MM.1S (cell line): ENCODE measurements around the gene TMEM45B.

ENCODE experiments used
- DNase-seq: peaks from one replicate; pipeline ENCODE4 v3.0.0-alpha.2; 2015
- H2AFZ ChIP-seq: fragments of 300-600 bp; sonication (generic); 2 replicates; pipeline ENCODE4 v1.6.0; 2016; ENCODE audit warnings: antibody characterized with exemption, low read length
- H3F3A ChIP-seq: fragments of 300-600 bp; sonication (generic); 2 replicates; pipeline ENCODE4 v1.6.1; 2016; ENCODE audit warnings: mild to moderate bottlenecking, antibody characterized with exemption, low read length, moderate library complexity, mixed read lengths; ENCODE audit not compliant: insufficient read depth
- H3K27ac ChIP-seq: fragments of 300-600 bp; sonication (generic); 2 replicates; pipeline ENCODE4 v1.5.1; 2016; ENCODE audit warnings: mild to moderate bottlenecking, low read length
- H3K27me3 ChIP-seq: fragments of 300-600 bp; sonication (generic); replicated peaks from 2 replicates; pipeline ENCODE4 v1.6.0; 2016; ENCODE audit warnings: low read length; ENCODE audit not compliant: insufficient read depth
- H3K36me3 ChIP-seq: fragments of 300-600 bp; sonication (generic); replicated peaks from 2 replicates; pipeline ENCODE4 v1.6.1; 2016; ENCODE audit warnings: mild to moderate bottlenecking, low read length, mixed read lengths; ENCODE audit not compliant: insufficient read depth
- H3K4me1 ChIP-seq: fragments of 300-600 bp; sonication (generic); 2 replicates; pipeline ENCODE4 v1.6.1; 2016; ENCODE audit warnings: low read length, mixed read lengths
- H3K4me2 ChIP-seq: fragments of 300-600 bp; sonication (generic); 2 replicates; pipeline ENCODE4 v1.6.0; 2016; ENCODE audit warnings: low read depth, low read length
- H3K4me3 ChIP-seq: fragments of 300-600 bp; sonication (generic); 2 replicates; pipeline ENCODE4 v1.5.1; 2016; ENCODE audit warnings: low read length, mixed read lengths
- H3K79me2 ChIP-seq: fragments of 300-600 bp; sonication (generic); 2 replicates; pipeline ENCODE4 v1.6.1; 2016; ENCODE audit warnings: mixed run types, low read length, mixed read lengths
- H3K9ac ChIP-seq: fragments of 300-600 bp; sonication (generic); 2 replicates; pipeline ENCODE4 v1.6.1; 2016; ENCODE audit warnings: low read length, mixed read lengths
- H3K9me2 ChIP-seq: fragments of 300-600 bp; sonication (generic); replicated peaks from 2 replicates; pipeline ENCODE4 v1.6.1; 2016; ENCODE audit warnings: mild to moderate bottlenecking, low read length, mixed read lengths; ENCODE audit not compliant: insufficient read depth
- H3K9me3 ChIP-seq: fragments of 300-600 bp; sonication (generic); replicated peaks from 2 replicates; pipeline ENCODE4 v1.6.1; 2016; ENCODE audit warnings: mild to moderate bottlenecking, low read length, mixed read lengths; ENCODE audit not compliant: insufficient read depth
- H4K20me1 ChIP-seq: fragments of 300-600 bp; sonication (generic); 2 replicates; pipeline ENCODE4 v1.6.1; 2016; ENCODE audit warnings: mild to moderate bottlenecking, low read length, moderate library complexity, mixed read lengths; ENCODE audit not compliant: insufficient read depth
- EZH2 ChIP-seq: fragments of 300-600 bp; sonication (generic); optimal IDR thresholded peaks from 2 replicates; pipeline ENCODE3; 2017; ENCODE audit warnings: low read depth, mild to moderate bottlenecking, antibody characterized with exemption, low read length, mixed read lengths
- EZH2phosphoT487 ChIP-seq: fragments of 300-600 bp; sonication (generic); IDR thresholded peaks from 2 replicates; pipeline ENCODE4 v1.6.1; 2018; ENCODE audit warnings: antibody characterized with exemption, low read length
- TF ChIP-seq, protein P1 (sequence below): fragments of 300-600 bp; sonication (generic); IDR thresholded peaks from 2 replicates; pipeline ENCODE4 v1.5.1; 2016; ENCODE audit warnings: antibody characterized with exemption, low read length, mixed read lengths

TMEM45B gene

GRCh38 chr11:129905402-129905801 is 89.8 kb downstream of the TMEM45B start:
- Histone ChIP-seq H3K9me2 (no peaks in the 10 kb centered on the region), H3K79me2 (no peaks in the 10 kb centered on the region), H3K4me3 (no peak overlapping the region), H3K27me3 (no peaks in the 10 kb centered on the region), H3K36me3 (no peaks in the 10 kb centered on the region), H4K20me1 (no peaks in the 10 kb centered on the region), H3K9me3 (no peaks in the 10 kb centered on the region), H3K9ac (no peak overlapping the region), H3K4me2 (no peak overlapping the region), H3K27ac (no peak overlapping the region), H3K4me1 (no peaks in the 10 kb centered on the region), H3F3A (no peaks in the 10 kb centered on the region), H2AFZ (no peak overlapping the region)
- DNase-seq, result no peak
- no peak for TF ChIP-seq EZH2phosphoT487
- TF ChIP-seq, protein P1, sequence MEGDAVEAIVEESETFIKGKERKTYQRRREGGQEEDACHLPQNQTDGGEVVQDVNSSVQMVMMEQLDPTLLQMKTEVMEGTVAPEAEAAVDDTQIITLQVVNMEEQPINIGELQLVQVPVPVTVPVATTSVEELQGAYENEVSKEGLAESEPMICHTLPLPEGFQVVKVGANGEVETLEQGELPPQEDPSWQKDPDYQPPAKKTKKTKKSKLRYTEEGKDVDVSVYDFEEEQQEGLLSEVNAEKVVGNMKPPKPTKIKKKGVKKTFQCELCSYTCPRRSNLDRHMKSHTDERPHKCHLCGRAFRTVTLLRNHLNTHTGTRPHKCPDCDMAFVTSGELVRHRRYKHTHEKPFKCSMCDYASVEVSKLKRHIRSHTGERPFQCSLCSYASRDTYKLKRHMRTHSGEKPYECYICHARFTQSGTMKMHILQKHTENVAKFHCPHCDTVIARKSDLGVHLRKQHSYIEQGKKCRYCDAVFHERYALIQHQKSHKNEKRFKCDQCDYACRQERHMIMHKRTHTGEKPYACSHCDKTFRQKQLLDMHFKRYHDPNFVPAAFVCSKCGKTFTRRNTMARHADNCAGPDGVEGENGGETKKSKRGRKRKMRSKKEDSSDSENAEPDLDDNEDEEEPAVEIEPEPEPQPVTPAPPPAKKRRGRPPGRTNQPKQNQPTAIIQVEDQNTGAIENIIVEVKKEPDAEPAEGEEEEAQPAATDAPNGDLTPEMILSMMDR, result no peak
- TF ChIP-seq EZH2, result no peak
